GM23248 (cell line): ENCODE results near the gene DLL1. TPM values are rescaled to one million over a fixed set of nuclear protein-coding genes. Genes with fewer than 3 reads are reported as not detected.

ENCODE experiments used
- DNase-seq: peaks from one replicate; pipeline ENCODE4 v3.0.0-alpha.2; 2015
- H2AFZ ChIP-seq: fragments of 200-600 bp; sonication (generic); 2 replicates; pipeline ENCODE4 v1.6.1; 2016; ENCODE audit warnings: antibody characterized with exemption
- H3F3A ChIP-seq: fragments of 200-600 bp; sonication (generic); 2 replicates; pipeline ENCODE4 v1.6.1; 2016; ENCODE audit warnings: mild to moderate bottlenecking, antibody characterized with exemption, mixed run types; ENCODE audit not compliant: insufficient read depth
- H3K27ac ChIP-seq: fragments of 200-600 bp; sonication (generic); 2 replicates; pipeline ENCODE4 v1.5.1; 2016; ENCODE audit warnings: mild to moderate bottlenecking
- H3K27me3 ChIP-seq: fragments of 200-600 bp; sonication (generic); replicated peaks from 2 replicates; pipeline ENCODE4 v1.6.1; 2016; ENCODE audit warnings: mild to moderate bottlenecking; ENCODE audit not compliant: insufficient read depth
- H3K36me3 ChIP-seq: fragments of 200-600 bp; sonication (generic); 2 replicates; pipeline ENCODE4 v1.6.1; 2016; ENCODE audit warnings: low read depth, mild to moderate bottlenecking
- H3K4me1 ChIP-seq: fragments of 200-600 bp; sonication (generic); 2 replicates; pipeline ENCODE4 v1.6.1; 2016; ENCODE audit warnings: mild to moderate bottlenecking; ENCODE audit not compliant: insufficient read depth
- H3K4me2 ChIP-seq: fragments of 200-600 bp; sonication (generic); one replicate; pipeline ENCODE4 v1.6.1; 2016; ENCODE audit warnings: mild to moderate bottlenecking; ENCODE audit not compliant: unreplicated experiment
- H3K4me3 ChIP-seq: fragments of 200-600 bp; sonication (generic); 2 replicates; pipeline ENCODE4 v1.5.1; 2016; ENCODE audit warnings: mild to moderate bottlenecking
- H3K79me2 ChIP-seq: fragments of 200-600 bp; sonication (generic); 2 replicates; pipeline ENCODE4 v1.6.1; 2016; ENCODE audit warnings: mild to moderate bottlenecking; ENCODE audit not compliant: insufficient read depth
- H3K9ac ChIP-seq: fragments of 200-600 bp; sonication (generic); 2 replicates; pipeline ENCODE4 v1.6.1; 2016; ENCODE audit warnings: mild to moderate bottlenecking
- H3K9me2 ChIP-seq: fragments of 200-600 bp; sonication (generic); 2 replicates; pipeline ENCODE4 v1.6.1; 2016; ENCODE audit warnings: mixed run types, mild to moderate bottlenecking, moderate library complexity; ENCODE audit not compliant: insufficient read depth
- H3K9me3 ChIP-seq: fragments of 200-600 bp; sonication (generic); one replicate; pipeline ENCODE4 v1.6.1; 2017; ENCODE audit warnings: low read depth
- H4K20me1 ChIP-seq: fragments of 200-600 bp; sonication (generic); 2 replicates; pipeline ENCODE4 v1.6.0; 2016; ENCODE audit not compliant: insufficient read depth
- EZH2 ChIP-seq: fragments of 200-600 bp; sonication (generic); IDR thresholded peaks from 2 replicates; pipeline ENCODE4 v1.6.1; 2018; ENCODE audit warnings: antibody characterized with exemption, mild to moderate bottlenecking; ENCODE audit not compliant: insufficient read depth, poor library complexity, severe bottlenecking
- EZH2phosphoT487 ChIP-seq: fragments of 200-600 bp; sonication (generic); IDR thresholded peaks from 2 replicates; pipeline ENCODE4 v1.6.1; 2018; ENCODE audit warnings: antibody characterized with exemption, moderate library complexity, mild to moderate bottlenecking, low read depth; ENCODE audit not compliant: insufficient read depth
- WGBS, 2 experiments: methylation state at CpG; one replicate each; pipeline ENCODE4 v1.1.6; 2015 to 2017; ENCODE audit warnings: low lambda C conversion rate in 2 of 2, low coverage in 1 of 2; ENCODE audit errors: missing lambda C conversion rate in 2 of 2; 5-methylcytosine and 5-hydroxymethylcytosine counted together
- in situ Hi-C: fragments of 300-500 bp; cut with MboI; formaldehyde crosslinking; loops from 2 replicates; pipeline ENCODE4 v1.15.0; 2020
- polyA plus RNA-seq: library from polyadenylated mRNA; unstranded; fragments of >200 nt; fragmentation: Nextera tagmentation; extraction: Ambion mirVana; gene quantifications from 2 replicates; pipeline ENCODE4 v1.2.1, GENCODE V29; 2016
- total RNA-seq: library from RNA; depleted of rRNA; stranded (reverse); fragments of >200 nt; shearing (Covaris generic); gene quantifications from 2 replicates; pipeline ENCODE4 v1.2.3, GENCODE V29; 2014

The DLL1 gene
- total and polyA plus RNA-seq, 2 experiments from 2014 or later: 0.68 to 0.86 TPM

- H3K9ac ChIP-seq: no peak overlapping the region
- H4K20me1 ChIP-seq: no peaks in the 10 kb centered on the region
- no peaks in the 10 kb centered on the region for H3K36me3 ChIP-seq
- H3K9me2 ChIP-seq: no peaks in the 10 kb centered on the region
- no peak overlapping the region for H3K27ac ChIP-seq
- 0 out of 2 replicates have a peak, but pooled peaks cover 5% of the 10 kb centered on the region for H3K27me3 ChIP-seq
- WGBS, 2 experiments: 63 to 66% methylated on average over 7 of the region's 7 CpGs
- H3K4me2 ChIP-seq: no peak overlapping the region
- no peaks in the 10 kb centered on the region for H3K9me3 ChIP-seq
- H3K79me2 ChIP-seq: no peaks in the 10 kb centered on the region
- H3K4me3 ChIP-seq: no peak overlapping the region
- no peak overlapping the region for H2AFZ ChIP-seq
- H3F3A ChIP-seq: no peaks in the 10 kb centered on the region
- TF ChIP-seq EZH2: no peak
- TF ChIP-seq EZH2phosphoT487: no peak
- no peaks in the 10 kb centered on the region for H3K4me1 ChIP-seq
- in situ Hi-C loops: no loop called here
- no peak for DNase-seq
Measured at GRCh38 chr6:170260686-170261085, 30.2 kb downstream of the DLL1 start.

- Histone ChIP-seq H3K27me3 (0 out of 2 replicates have a peak, but pooled peaks cover 5% of the 10 kb centered on the region), H3K9me3 (no peaks in the 10 kb centered on the region), H3K4me3 (no peak overlapping the region), H2AFZ (no peak overlapping the region), H3K9me2 (no peaks in the 10 kb centered on the region), H3K79me2 (no peaks in the 10 kb centered on the region), H3K27ac (no peak overlapping the region), H4K20me1 (no peaks in the 10 kb centered on the region), H3K36me3 (no peaks in the 10 kb centered on the region), H3F3A (no peaks in the 10 kb centered on the region), H3K4me2 (no peak overlapping the region), H3K4me1 (no peaks in the 10 kb centered on the region), H3K9ac (no peak overlapping the region)
- DNase-seq: no peak
- TF ChIP-seq EZH2 (no peak), EZH2phosphoT487 (no peak)
- 47 to 60% methylated on average over 5 of the region's 5 CpGs for WGBS, 2 experiments
- in situ Hi-C loops: no loop called here
Measured at GRCh38 chr6:170259278-170259677, 31.6 kb downstream of the DLL1 start.

DNA sequence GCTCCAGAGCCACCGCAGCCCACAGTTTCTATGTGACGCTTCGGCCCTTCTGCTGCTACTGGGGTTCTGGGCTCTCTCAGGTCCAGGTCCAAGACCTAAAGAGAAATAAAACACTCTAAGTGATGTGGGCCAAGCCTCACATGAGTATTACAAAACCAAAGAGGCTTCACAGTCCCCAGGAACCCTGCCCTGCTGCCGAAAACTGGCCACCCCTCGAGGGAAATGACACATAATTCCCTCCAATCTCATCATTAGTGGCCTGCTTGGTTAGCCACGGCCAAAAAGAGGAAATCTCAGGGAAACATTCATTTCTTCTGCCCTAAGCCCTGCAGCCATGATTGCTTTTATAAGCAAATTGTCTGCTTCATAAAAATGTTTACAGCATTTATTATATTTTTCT, 32.5 kb downstream of the DLL1 start:
- TF ChIP-seq EZH2 (no peak), EZH2phosphoT487 (no peak)
- H3K79me2 ChIP-seq: no peaks in the 10 kb centered on the region
- no peak for DNase-seq
- no peaks in the 10 kb centered on the region for H3K9me3 ChIP-seq
- no peak overlapping the region for H3K4me2 ChIP-seq
- no peak overlapping the region for H3K27ac ChIP-seq
- no peaks in the 10 kb centered on the region for H3K9me2 ChIP-seq
- H3K36me3 ChIP-seq: no peaks in the 10 kb centered on the region
- H4K20me1 ChIP-seq: no peaks in the 10 kb centered on the region
- WGBS, 2 experiments: 80 to 85% methylated on average over 6 of the region's 6 CpGs
- in situ Hi-C loops: no loop called here
- no peaks in the 10 kb centered on the region for H3K4me1 ChIP-seq
- H3F3A ChIP-seq: no peaks in the 10 kb centered on the region
- no peak overlapping the region for H2AFZ ChIP-seq
- no peak overlapping the region for H3K4me3 ChIP-seq
- peaks cover 5% of the 10 kb centered on the region; the same call in 1 of the 2 replicates for H3K27me3 ChIP-seq
- no peak overlapping the region for H3K9ac ChIP-seq

GRCh38 chr6:170257376-170257775, 33.5 kb downstream of the DLL1 start:
- Histone ChIP-seq H3K4me2 (no peak overlapping the region), H3K4me1 (no peaks in the 10 kb centered on the region), H3K27me3 (peaks cover 5% of the 10 kb centered on the region; the same call in 1 of the 2 replicates), H3K9me3 (no peaks in the 10 kb centered on the region), H3K9ac (no peak overlapping the region), H3K9me2 (no peaks in the 10 kb centered on the region), H4K20me1 (no peaks in the 10 kb centered on the region), H3K4me3 (no peak overlapping the region), H3F3A (no peaks in the 10 kb centered on the region), H3K79me2 (no peaks in the 10 kb centered on the region), H3K36me3 (no peaks in the 10 kb centered on the region), H2AFZ (no peak overlapping the region), H3K27ac (no peak overlapping the region)
- no peak for TF ChIP-seq EZH2
- TF ChIP-seq EZH2phosphoT487: no peak
- in situ Hi-C loops: no loop called here
- WGBS, 2 experiments: 50 to 63% methylated on average over 4 of the region's 4 CpGs
- DNase-seq: no peak

GRCh38 chr6:170256641-170257040, 34.2 kb downstream of the DLL1 start:
- DNase-seq: no peak
- H4K20me1 ChIP-seq: no peaks in the 10 kb centered on the region
- H3K4me3 ChIP-seq: no peak overlapping the region
- no peaks in the 10 kb centered on the region for H3K79me2 ChIP-seq
- no peak overlapping the region for H3K4me2 ChIP-seq
- 74 to 78% methylated on average over 21 of the region's 21 CpGs for WGBS, 2 experiments
- H3K9me2 ChIP-seq: no peaks in the 10 kb centered on the region
- no peak overlapping the region for H3K9ac ChIP-seq
- no peaks in the 10 kb centered on the region for H3K36me3 ChIP-seq
- H3K27me3 ChIP-seq: no peaks in the 10 kb centered on the region; the same call in 1 of the 2 replicates
- H3F3A ChIP-seq: no peaks in the 10 kb centered on the region
- no peak overlapping the region for H2AFZ ChIP-seq
- H3K9me3 ChIP-seq: no peaks in the 10 kb centered on the region
- no peak overlapping the region for H3K27ac ChIP-seq
- no peaks in the 10 kb centered on the region for H3K4me1 ChIP-seq
- TF ChIP-seq EZH2phosphoT487 (no peak), EZH2 (no peak)
- in situ Hi-C loops: no loop called here
